Measurements from ENCODE around the gene HS6ST2.
"Not testable (repeated sequence)": the region's sequence is repeated elsewhere in the genome, so short reads cannot be mapped to it uniquely, and the experiment has no call there.

Gene HS6ST2

DNA sequence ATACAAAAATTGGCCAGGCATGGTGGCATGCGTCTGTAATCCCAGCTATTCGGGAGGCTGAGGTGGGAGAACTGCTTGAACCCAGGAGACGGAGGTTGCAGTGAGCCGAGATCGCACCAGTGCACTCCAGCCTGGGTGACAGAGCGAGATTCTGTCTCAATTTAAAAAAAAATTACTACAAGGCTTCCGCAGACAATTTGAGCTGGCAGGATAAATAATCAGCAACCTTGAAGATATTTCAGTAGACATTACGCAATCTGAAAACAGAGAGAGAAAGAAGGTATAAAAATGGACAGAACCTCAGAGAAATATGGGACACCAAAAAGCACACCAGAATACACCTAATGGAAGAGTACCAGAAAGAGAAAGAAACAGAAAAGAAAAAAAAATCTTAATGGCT, 25.3 kb downstream of the HS6ST2 start:
- no peak for DNase-seq

DNA sequence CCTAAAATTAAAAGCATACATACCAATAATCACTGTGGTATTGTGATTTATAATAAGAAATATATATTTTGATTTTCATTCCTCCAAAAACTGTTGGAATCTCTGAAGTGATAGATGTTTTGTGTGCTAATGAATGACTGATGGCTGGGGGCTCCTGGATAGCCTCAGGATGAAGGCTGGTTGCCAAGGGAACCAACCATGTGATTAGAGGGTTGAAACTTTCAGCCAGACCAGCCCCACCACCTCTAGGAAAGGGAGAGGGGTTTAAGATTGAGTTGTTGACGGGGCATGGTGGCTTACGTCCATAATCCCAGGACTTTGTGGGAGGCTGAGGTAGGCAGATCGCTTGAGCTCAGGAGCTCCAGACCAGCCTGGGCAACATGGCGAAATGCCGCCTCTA, 34.0 kb downstream of the HS6ST2 start:
- no peak for DNase-seq

- no peak for DNase-seq
These were observed 39.9 kb downstream of the HS6ST2 start for GRCh38 chrX:132918523-132918922.

DNA sequence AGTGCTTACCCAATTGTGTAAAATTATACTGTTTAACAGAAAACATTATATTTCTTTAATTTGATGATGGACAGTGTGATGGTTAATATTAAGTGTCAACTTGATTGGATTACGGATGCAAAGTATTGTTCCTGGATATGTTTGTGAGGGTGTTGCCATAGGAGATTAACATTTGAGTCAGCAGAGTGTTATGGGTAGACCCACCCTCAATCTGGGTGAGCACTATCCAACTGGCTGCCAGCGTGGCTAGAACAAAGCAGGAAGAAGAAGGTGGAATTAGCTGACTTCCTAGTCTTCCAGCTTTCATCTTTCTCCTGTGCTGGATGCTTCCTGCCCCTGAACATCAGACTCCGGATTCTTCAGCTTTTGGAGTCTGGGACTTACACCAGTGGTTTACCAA, 42.1 kb downstream of the HS6ST2 start:
- DNase-seq = no peak

DNA sequence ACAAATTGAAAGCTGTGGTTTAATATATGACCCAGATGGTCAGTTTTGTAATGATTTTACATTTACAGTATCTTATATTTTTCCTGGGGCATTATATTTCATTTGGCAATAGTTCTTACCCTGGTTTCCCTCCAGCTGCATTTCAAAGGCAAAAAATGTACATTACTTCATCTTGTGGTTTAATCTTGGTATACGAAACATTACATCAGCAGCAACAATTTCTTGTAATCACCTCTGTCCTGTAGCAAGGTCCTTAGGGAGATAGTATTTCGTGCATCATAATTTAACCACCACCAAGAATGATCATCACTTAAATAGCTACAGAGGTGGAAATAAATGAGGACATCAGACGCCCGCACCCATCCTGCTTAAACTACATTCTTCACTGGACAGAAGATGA, 48.8 kb downstream of the HS6ST2 start:
- no peak for DNase-seq

- DNase-seq = no peak
These were observed 49.5 kb downstream of the HS6ST2 start for GRCh38 chrX:132908891-132909290.

- DNase-seq = no peak
These were observed 57.7 kb downstream of the HS6ST2 start for GRCh38 chrX:132900633-132901293.

DNA sequence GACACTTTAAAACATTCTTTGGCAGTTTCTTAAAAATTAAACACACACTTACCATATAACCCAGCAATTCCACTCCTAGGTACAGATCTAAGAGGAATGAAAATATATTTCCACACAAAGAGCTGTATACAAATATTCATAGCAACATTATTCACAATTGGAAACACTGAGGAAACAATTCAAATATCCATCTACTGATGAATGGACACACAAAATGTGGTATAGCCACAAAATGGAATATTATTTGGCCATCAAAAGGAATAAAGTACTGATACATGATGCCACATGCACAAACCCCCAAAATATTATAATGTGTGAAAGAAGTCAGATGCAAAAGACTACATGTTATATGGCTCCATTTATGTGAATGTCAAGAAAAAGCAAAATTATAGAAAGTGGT, 70.9 kb downstream of the HS6ST2 start:
- DNase-seq = no peak

DNA sequence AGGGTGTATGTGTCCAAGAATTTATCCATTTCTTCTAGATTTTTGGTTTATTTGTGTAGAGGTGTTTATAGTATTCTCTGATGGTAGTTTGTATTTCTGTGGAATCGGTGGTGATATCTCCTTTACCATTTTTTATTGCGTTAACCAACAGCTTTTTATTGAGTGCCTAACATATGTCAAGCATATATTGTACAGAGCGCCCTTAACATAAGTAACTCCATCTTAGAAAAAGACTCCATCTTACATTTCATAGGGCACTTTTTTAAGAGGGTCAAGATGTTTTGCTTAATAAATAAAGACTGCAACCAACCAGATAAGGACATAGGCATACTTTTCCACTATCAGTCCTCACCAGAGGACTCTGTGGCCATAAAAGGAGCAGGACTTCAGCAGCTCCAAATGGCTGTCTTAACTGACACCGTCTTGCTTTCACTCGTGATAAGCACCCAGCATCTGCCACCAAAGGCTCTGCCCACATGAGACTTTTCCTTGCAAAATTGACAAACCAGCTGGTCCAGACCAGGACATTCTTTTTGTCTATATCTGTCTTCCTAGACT, 75.0 kb downstream of the HS6ST2 start:
- no peak for DNase-seq

DNA sequence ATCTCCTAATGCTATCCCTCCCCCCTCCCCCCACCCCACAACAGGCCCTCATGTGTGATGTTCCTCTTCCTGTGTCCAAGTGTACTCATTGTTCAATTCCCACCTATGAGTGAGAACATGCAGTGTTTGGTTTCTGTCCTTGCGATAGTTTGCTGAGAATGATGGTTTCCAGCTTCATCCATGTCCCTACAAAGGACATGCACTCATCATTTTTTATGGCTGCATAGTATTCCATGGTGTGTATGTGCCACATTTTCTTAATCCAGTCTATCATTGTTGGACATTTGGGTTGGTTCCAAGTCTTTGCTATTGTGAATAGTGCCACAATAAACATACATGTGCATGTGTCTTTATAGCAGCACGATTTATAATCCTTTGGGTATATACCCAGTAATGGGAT, 77.7 kb downstream of the HS6ST2 start:
- not testable (repeated sequence) for DNase-seq

GRCh38 chrX:132877954-132878536, 80.4 kb downstream of the HS6ST2 start:
- DNase-seq = no peak

GRCh38 chrX:132876523-132877338, 81.7 kb downstream of the HS6ST2 start:
- DNase-seq = no peak

DNA sequence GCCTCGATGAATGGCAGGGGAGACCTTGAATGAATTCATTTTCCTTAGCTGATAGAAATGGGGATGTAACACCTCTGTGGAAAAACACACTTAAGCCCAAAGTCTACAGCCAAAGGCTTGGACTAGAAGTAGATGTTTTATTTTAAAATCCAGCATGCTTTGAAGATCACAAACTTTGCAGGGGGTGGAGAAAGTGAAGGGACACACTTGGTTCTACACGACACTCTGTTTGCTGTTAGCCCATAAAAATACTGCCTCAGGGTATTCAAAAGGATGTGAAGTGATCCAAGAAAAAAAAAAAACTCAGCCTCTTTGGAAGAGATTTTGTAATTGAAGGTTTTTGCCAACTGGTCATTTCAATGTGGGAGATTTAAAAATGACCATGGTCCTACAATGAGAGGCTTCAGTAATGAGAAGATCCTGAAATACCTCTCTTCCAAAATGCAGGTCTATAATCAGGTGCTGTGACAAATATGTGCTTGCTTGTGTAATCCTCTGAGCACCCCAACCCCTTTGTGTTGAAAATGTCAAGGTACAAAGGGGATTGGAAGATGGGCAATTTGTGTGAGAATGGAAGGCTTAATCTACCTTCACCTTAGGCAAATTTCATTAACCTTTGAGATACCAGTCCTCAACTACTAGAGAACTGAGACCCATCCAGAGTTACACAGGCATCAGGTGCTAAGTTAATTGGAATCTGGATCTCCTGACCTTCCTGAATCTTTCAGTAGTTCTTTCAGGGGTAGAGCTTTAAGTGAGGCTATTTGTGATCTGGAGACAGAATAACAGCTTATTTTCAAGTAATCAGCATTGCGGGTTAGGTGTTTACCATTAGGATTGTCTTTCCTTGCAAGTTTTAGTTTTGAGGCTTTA, 82.5 kb downstream of the HS6ST2 start:
- DNase-seq = no peak

GRCh38 chrX:132862562-132862961, 95.9 kb downstream of the HS6ST2 start:
- no peak for DNase-seq

DNA sequence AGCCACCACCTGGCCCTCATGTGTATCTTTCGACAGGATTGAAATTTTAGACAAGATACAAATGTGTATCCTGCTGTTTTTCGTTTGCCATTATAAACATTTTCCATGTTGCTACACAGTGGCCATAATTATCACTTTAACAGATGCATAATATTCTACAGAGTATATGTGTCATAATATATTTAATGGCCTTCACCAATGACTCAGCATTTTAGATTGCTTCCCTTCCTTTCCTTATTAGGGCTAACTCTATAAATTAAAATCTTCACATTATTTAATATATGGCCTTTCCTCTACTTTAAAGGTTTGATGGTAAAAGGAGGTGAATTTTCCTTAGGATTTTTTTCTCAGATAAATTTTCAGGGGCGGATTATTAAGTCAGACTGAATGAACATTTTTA, 97.4 kb downstream of the HS6ST2 start:
- no peak for DNase-seq

GRCh38 chrX:132860200-132860599, 98.2 kb downstream of the HS6ST2 start:
- DNase-seq = no peak

DNA sequence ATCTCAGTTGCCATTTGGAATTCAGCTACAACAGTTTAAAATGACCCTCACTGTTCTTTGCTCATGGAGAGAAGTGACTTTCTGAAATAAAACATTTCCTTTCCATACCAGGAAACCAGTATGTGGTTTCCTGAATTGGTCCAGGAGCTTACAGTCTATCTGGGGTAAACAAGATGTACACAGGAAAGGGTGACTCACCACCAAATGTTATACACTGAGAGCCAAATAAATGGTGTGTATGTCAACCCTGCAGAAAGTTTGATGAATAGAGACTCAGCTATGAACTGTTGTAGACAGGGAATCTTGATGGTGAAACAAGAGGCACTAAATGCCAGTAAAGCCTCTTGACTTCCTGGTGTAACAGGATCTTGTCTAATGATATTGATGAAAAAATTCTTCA, 100.4 kb downstream of the HS6ST2 start:
- DNase-seq = no peak

DNA sequence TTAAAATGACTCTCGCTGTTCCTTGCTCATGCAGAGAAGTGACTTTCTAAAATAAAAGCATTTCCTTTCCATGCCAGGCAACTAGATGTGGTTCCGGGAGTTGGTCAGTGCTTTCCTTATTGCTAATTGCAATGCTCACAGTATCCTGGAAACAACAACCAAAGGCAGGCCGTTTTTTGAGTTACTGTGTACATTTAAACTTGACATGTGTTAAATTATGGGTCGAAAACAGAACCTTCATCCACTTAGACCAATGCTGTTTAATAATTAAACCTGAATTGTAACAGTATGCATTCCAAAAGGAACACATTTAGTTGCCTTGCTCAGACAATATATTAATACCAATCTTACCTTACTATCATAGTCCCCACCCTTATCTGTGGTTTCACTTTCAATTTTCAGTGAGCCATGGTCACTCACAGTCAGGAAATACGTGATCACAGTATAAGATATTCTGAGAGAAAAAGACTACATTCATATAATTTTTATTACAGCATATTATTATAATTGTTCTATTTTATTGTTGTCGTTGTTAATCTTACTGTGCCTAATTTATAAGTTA, 102.6 kb downstream of the HS6ST2 start:
- no peak for DNase-seq

DNA sequence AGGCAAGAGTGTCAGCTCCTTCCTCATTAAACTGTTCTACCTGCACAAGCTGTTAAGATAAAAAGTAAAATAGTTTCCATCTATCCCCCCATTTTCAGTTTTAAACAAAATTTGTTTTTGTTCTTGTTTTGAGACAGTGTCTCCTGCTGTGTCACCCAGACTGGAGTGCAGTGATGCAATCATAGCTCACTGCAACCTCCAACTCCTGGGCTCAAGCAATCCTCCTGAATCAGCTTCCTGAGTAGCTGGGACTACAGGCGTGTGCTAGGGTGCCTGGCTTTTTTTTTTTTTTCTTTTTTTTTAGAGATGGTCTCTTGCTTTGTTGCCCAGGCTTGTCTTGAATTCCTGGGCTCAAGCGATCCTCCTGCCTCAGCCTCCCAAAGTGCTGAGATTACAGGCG, 105.4 kb downstream of the HS6ST2 start:
- no peak for DNase-seq

- no peak for DNase-seq
These were observed 110.0 kb downstream of the HS6ST2 start for GRCh38 chrX:132848296-132848970.

GRCh38 chrX:132843363-132843762, 115.1 kb downstream of the HS6ST2 start:
- no peak for DNase-seq

Measured in activated T-cell treated with anti-CD3 and anti-CD28 coated beads, Interleukin-2, amount 50 U/mL, for 1 hour (primary cell).